Measurements from ENCODE around the gene RCBTB1. TPM values are rescaled to one million over a fixed set of nuclear protein-coding genes. Genes with fewer than 3 reads are reported as not detected.
"Not testable (repeated sequence)": the region's sequence is repeated elsewhere in the genome, so short reads cannot be mapped to it uniquely, and the experiment has no call there.

RCBTB1 gene
- total RNA-seq, 1 donor from 2014 or later, result 2.0 TPM

GRCh38 chr13:49620170-49620621, 34.8 kb upstream of the RCBTB1 start:
- peaks cover 0 to 4% of the 10 kb centered on the region in 2 donors for H3K4me1 ChIP-seq
- intact Hi-C loops (cut with DNase I), result no loop called here
- H3K27me3 ChIP-seq, result no peaks in the 10 kb centered on the region
- no peak for TF ChIP-seq CTCF (IDR thresholded peaks at IDR 0.05)
- H3K9me3 ChIP-seq, result no peaks in the 10 kb centered on the region
- H3K27ac ChIP-seq, result no peak overlapping the region
- no peak for DNase-seq (ENCODE audit: low spot score in 2 of 2)
- H3K4me3 ChIP-seq, result no peak overlapping the region
- H3K36me3 ChIP-seq, result no peaks in the 10 kb centered on the region

DNA sequence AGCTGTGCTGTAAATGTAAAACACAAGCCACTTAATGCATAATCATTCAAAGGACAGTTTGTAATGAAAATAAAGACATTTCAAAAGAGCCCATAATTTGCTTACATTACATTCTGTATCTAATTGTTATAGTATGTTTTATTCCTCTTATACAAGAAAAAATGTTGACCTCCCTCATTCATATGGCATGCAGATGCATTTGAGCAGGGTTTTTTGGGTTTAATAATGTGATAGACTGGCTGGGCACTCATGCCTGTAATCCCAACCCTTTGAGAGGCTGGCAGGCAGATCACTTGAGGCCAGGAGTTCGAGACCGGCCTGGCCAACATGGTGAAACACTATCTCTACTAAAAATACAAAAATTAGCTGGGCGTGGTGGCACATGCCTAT, 31.3 kb upstream of the RCBTB1 start:
- intact Hi-C loops (cut with DNase I), result no loop called here
- H3K9me3 ChIP-seq, result no peaks in the 10 kb centered on the region
- H3K27ac ChIP-seq, result peak overlapping the region; percentile 57 to 60
- H3K4me3 ChIP-seq, result no peak overlapping the region
- peaks cover 0 to 4% of the 10 kb centered on the region in 2 donors for H3K4me1 ChIP-seq
- DNase-seq (ENCODE audit: low spot score in 2 of 2), result no peak
- no peaks in the 10 kb centered on the region for H3K36me3 ChIP-seq
- H3K27me3 ChIP-seq, result no peaks in the 10 kb centered on the region
- no peak for TF ChIP-seq CTCF (IDR thresholded peaks at IDR 0.05)

DNA sequence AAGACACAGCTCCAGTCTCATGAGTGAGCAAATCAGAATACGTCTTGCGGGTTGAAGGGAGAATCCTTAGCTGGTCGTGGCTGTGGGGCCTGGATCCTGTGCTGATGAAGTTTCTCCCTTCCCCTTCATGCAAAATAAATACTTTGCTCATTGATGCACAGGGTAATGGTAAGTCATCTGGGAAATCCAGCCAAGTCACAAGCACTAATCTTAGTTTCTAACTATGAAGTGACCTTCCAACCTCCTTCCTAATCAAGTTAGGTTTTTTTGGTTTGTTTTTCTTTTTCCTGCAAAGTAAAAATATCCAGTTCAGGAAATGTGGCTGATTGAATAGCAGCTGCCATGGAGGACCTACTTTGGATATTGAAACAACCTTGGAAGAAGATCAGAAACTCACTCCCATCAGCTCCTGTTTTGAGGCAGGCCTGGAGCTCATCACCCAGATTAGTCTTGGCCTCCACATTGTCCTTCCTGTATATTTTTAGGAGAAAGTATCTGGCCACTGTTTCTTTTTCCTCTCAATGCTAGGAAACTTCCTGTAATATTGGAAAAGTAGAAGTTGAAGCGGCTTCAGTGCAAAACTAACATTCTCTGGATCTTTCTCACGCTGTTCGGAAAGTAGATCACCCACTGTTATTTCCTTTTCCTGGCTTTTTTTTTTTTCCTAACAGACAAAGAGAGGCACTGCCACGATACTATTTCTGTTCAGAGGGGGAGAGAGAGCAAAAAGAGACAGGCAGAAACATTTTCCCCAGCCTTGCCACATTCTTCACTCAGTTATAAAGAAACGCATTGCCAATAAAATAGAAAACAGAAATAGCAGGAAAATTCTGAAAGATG, 30.7 kb upstream of the RCBTB1 start:
- no peaks in the 10 kb centered on the region for H3K27me3 ChIP-seq
- no peak overlapping the region for H3K4me3 ChIP-seq
- TF ChIP-seq CTCF (IDR thresholded peaks at IDR 0.05), result no peak
- no peak for DNase-seq (ENCODE audit: low spot score in 2 of 2)
- H3K4me1 ChIP-seq, result peaks cover 0 to 4% of the 10 kb centered on the region in 2 donors
- H3K9me3 ChIP-seq, result no peaks in the 10 kb centered on the region
- H3K27ac ChIP-seq, result peak overlapping the region; percentile 57 to 60
- no peaks in the 10 kb centered on the region for H3K36me3 ChIP-seq
- intact Hi-C loops (cut with DNase I), result no loop called here

GRCh38 chr13:49612042-49612441, 26.7 kb upstream of the RCBTB1 start:
- H3K4me1 ChIP-seq; DNase-seq (ENCODE audit: low spot score in 2 of 2); intact Hi-C loops (cut with DNase I); H3K36me3 ChIP-seq; H3K9me3 ChIP-seq; H3K27ac ChIP-seq; H3K27me3 ChIP-seq; H3K4me3 ChIP-seq: not testable (repeated sequence)

DNA sequence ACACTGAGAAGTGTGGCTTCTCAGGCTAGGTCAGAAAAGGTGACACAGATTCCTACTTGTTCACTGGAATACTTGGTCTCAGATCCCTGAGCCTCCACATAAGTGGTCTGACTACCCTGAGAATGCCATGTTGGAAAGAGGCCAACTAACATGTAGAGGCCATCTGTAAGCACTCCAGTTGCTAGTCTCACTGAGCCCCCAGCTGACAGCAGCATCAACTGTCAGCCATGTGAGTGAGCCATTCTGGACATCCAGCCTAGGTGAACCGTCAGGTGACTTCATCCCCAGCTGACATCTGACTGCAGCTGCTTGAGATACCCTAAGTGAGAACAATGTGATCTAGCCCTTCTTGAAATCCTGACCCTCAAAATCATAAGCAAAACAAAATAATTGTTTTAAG, 24.8 kb upstream of the RCBTB1 start:
- intact Hi-C loops (cut with DNase I), result no loop called here
- TF ChIP-seq CTCF (IDR thresholded peaks at IDR 0.05), result no peak
- no peak for DNase-seq (ENCODE audit: low spot score in 2 of 2)

DNA sequence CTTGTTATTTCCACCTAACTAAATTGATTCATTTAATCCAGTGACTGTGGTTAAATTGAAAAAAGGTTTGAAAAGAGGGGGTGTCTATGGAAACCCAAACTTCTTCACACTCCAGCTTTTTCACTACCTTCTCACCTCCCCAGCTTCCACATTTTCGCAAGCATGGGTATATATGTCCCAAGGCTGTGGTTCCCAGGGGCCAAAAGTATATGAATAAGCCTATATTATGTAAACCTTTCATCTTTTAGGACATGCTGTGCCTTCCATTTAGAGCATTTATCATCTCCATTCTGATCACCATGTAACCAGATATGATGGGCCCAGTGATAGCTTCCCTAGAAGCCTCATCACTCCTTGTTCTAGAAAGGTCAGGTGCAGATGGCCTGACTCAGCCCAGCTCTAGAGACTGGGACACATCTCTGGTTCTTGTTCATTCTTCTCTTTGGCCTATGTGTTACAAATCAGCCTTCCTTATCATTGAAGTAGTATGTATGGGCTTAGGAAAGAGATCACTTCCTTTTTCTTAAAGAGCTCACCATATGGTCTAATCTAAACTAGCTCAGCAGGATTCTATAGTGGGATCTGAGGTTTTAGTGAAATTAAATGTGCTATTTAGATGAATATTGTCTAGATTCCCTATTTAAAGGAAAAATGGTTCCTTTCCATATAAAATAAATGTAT, 23.4 kb upstream of the RCBTB1 start:
- no peak overlapping the region for H3K4me3 ChIP-seq
- no peak overlapping the region for H3K27ac ChIP-seq
- DNase-seq (ENCODE audit: low spot score in 2 of 2), result no peak
- no peaks in the 10 kb centered on the region for H3K36me3 ChIP-seq
- no peaks in the 10 kb centered on the region for H3K9me3 ChIP-seq
- TF ChIP-seq CTCF (IDR thresholded peaks at IDR 0.05), result no peak
- H3K27me3 ChIP-seq, result no peaks in the 10 kb centered on the region
- intact Hi-C loops (cut with DNase I), result no loop called here
- H3K4me1 ChIP-seq, result no peaks in the 10 kb centered on the region

More for the DNA sequence above, 24.8 kb upstream of the RCBTB1 start:
- no peak overlapping the region for H3K27ac ChIP-seq
- no peaks in the 10 kb centered on the region for H3K9me3 ChIP-seq
- no peaks in the 10 kb centered on the region for H3K27me3 ChIP-seq
- no peaks in the 10 kb centered on the region for H3K4me1 ChIP-seq
- no peaks in the 10 kb centered on the region for H3K36me3 ChIP-seq
- H3K4me3 ChIP-seq, result no peak overlapping the region
